DMS 273 (cell line): Measurements from ENCODE around the gene LIMS1.
"Not testable (repeated sequence)": the region's sequence is repeated elsewhere in the genome, so short reads cannot be mapped to it uniquely, and the experiment has no call there.

ENCODE experiments used
- DNase-seq: peaks from one replicate; lab custom pipeline; 2025; ENCODE audit not compliant: unreplicated experiment; lab: John Stamatoyannopoulos, UW

The LIMS1 gene

DNA sequence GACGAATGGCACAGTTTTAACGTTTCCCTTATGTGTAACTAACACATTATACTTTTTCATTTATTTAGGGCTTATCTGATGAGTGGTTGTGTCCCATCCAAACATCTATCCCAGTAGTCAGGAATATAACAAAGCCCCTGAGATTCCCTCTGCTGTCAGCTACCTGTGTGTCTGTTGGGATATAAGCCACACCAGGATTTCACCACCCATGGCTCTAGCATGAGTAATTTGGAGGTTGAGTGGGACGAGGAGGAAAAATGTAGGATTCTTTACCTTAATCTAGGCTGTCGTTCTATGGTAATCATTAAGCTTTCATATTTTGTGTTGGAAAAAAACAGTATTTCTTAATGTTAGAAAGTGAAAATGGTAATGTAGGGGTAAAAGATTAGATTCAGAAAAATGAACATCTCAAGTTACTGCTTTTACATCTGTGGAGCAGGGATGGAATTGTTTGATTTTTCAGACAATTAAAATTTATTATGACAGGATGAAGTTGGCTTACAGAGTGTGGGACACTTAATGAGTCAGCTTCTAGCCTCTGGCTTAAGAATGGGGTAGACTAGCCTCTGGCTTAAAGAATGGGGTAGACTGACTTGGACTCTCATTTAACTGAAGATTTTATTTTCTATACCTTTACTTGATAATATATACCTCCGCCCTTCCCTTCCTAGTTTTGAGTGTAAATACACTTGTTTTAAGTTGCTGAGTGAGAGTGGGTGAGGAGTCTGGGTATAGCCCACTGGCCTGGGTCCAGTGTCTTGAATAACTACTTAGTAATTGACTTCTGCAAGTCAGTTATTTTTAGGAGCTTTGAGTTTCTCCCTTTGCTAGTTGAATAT, 96.5 kb downstream of the LIMS1 start:
- DNase-seq, result no peak

GRCh38 chr2:108632332-108633160, 98.3 kb downstream of the LIMS1 start:
- DNase-seq, result peak; percentile 36

GRCh38 chr2:108633409-108633808, 99.1 kb downstream of the LIMS1 start:
- DNase-seq, result peak; percentile 54

DNA sequence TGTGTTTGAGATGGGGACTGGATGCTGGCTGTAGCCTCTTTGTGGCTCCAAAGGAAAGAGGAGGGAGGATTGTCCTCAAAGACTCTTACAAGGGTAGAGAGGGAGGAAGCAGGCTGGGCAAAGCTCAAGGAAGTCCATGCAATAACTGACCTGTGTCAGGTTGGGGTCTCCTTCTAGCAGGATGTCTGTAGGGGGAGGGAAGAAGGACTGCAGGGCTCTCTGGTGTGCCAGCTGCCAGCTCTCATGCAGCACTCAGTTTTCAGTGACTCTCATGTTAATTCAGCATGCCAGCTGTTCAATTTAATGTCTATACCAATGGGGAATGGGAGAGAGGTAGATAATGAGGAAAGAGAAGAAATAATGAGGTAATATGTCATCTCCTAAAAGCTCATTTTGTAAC, 99.7 kb downstream of the LIMS1 start:
- peak; percentile 93 for DNase-seq

GRCh38 chr2:108634576-108635160, 100.4 kb downstream of the LIMS1 start:
- DNase-seq, result peak; percentile 60

GRCh38 chr2:108635630-108636354, 101.5 kb downstream of the LIMS1 start:
- peak; percentile 78 for DNase-seq

DNA sequence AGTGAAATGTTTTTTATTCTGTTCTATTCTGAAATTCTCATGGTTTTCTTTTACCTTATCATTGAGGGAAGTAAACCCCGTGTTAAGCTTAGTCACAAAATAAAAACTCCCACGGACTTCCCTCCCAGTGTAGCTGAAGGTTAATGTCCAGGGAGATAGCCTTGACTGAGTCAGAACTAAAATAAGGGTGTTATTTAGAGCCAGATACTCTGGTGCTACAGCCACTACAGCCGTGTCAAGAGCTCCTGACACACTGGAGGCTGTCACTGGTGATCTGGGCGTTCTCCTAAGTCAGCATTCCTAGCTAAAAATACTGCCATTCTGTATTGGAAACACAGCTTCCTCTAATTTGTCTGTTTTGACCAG, 103.0 kb downstream of the LIMS1 start:
- DNase-seq, result no peak

- DNase-seq, result no peak
Observed at GRCh38 chr2:108640731-108641130, 106.5 kb downstream of the LIMS1 start.

DNA sequence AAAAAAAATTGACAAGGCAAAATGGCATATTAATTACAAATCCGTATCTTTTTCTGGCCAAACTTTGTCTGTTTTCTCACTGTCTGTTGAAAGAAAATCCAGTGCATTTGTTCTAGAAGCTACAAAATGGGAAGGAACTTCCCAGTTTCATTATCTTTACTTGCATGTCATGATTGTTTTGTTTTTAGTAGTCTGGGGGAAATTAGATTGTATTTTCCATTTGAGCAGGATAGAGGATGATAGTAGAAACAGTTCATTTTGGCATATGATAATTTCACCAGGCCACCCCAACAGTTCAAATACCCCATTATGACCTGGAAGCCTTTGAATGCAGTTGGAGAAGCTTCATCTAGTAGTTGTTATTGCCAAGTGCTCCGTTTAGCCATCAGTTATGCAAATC, 107.5 kb downstream of the LIMS1 start:
- DNase-seq, result no peak

- no peak for DNase-seq
Observed at GRCh38 chr2:108643261-108643849, 109.1 kb downstream of the LIMS1 start.

GRCh38 chr2:108643862-108644261, 109.6 kb downstream of the LIMS1 start:
- not testable (repeated sequence) for DNase-seq

GRCh38 chr2:108644446-108644845, 110.2 kb downstream of the LIMS1 start:
- DNase-seq, result not testable (repeated sequence)

DNA sequence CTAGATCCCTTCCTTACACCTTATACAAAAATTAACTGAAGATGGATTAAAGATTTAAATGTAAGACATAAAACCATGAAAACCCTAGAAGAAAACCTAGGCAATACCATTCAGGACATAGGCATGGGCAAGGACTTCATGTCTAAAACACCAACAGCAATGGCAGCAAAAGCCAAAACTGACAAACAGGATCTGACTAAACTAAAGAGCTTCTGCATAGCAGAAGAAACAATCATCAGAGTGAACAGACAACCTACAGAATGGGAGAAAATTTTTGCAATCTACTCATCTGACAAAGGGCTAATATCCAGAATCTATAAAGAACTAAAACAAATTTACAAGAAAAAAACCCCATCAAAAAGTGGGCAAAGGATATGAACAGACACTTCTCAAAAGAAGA, 114.5 kb downstream of the LIMS1 start:
- DNase-seq, result not testable (repeated sequence)

DNA sequence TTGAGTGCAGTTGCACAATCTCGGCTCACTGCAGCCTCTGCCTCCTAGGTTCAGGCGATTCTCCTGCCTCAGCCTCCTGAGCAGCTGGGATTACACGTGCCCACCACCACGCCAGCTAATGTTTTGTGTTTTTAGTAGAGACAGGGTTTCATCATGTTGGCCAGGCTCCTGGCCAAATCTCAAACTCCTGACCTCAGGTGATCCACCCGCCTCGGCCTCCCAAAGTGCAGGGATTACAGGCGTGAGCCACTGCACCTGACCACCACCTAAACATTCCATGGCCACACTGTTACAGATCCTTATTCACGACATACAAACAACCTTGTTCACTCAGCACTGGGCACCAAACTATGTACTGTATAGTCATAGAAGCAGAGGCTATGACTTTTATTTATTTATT, 116.2 kb downstream of the LIMS1 start:
- not testable (repeated sequence) for DNase-seq

DNA sequence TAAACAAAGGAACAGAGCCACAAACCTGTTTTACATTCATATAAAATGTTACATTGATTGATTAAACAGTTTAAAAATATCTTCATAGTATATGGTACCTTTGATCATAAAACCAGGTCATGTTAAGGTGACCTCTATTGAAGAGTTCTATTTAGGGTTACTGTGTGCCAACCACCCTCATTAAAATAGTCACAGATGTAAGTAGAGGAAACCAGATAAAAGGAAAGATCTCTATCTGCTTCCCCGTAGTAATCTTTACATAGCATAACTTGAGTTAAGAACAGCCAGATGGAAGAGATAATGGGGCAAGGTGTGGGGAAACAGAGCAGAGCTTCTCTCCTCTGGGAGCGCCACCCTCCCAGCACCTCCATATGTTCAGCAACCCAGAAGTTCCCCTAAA, 117.2 kb downstream of the LIMS1 start:
- not testable (repeated sequence) for DNase-seq

DNA sequence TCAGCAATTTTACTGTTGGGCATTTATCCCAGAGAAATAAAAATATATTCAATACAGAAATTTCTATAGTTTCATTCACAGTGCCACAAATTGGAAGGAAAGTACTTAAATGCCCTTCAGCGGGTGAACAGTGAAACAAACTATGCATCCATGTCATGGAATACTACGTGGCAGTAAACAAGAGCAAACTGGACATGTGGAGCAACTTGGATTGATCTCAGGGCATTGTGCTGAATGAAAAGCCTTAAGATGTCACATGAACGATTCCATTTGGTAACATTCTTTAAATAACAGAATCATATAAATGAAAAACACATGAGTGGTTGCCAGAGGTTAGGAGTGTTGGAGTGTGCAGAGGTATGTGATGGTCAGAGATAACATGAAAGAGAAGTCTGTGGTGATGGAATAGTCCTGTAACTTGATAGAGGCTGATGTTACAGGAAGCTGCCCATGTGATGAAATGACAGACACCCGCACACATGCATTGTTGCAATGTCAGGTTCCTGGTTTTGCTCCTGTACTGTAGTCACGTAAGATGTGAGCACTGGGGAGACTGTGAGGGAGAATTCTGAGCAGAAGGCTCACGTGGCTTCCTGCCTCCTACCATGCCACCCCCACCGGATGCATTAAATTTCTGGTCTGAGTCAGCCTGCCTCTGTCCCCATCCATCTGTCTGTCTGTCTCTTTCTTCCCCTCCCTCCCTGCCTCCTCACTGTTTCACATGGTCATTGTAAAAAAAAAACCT, 118.1 kb downstream of the LIMS1 start:
- DNase-seq, result peak; percentile 29

DNA sequence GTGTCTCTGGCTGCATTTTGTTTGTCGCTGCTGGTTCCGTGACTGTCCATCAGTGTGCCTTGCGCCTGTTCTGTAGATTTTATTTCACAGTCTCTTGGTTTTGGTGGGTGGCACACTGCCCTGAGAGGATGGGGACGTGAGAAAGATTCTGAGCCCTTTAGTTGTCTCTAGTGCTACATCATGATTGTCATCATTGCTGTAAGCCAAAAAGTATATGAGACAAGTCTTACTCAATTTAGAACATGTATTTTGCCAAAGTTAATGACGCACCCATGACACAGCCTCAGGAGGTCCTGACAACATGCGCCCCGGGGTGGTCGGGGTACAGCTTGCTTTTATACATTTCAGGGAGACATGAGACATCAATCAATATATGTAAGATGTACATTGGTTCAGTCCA, 119.2 kb downstream of the LIMS1 start:
- not testable (repeated sequence) for DNase-seq

DNA sequence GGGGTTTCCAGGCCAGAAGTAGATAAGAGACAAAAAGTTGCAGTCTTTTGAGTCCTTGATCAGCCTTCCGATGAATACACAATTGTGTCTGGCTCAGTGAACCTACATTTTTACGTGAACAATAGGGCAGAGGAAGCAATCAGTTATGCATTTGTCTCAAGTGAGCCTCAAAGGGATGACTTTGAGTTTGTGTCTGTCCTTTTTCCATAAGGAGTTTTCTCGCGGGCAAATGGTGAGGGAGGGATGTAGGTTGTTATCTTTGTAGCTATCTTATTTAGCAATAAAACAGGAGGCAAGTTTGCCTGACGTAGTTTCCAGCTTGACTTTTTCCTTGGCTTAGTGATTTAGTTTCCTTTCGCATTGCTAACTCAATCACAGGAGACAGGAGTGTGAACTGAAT, 119.6 kb downstream of the LIMS1 start:
- DNase-seq, result not testable (repeated sequence)

- DNase-seq, result not testable (repeated sequence)
Observed at GRCh38 chr2:108654521-108655125, 120.4 kb downstream of the LIMS1 start.

GRCh38 chr2:108655270-108655669, 121.0 kb downstream of the LIMS1 start:
- not testable (repeated sequence) for DNase-seq
